Measurements from ENCODE around the gene UST. TPM values are rescaled to one million over a fixed set of nuclear protein-coding genes. Genes with fewer than 3 reads are reported as not detected.
"Not testable (repeated sequence)": the region's sequence is repeated elsewhere in the genome, so short reads cannot be mapped to it uniquely, and the experiment has no call there.

UST gene
- total and polyA plus RNA-seq, 7 experiments from 2014 or later: 0.35 to 2.6 (median 0.46) TPM; not detected in 2

DNA sequence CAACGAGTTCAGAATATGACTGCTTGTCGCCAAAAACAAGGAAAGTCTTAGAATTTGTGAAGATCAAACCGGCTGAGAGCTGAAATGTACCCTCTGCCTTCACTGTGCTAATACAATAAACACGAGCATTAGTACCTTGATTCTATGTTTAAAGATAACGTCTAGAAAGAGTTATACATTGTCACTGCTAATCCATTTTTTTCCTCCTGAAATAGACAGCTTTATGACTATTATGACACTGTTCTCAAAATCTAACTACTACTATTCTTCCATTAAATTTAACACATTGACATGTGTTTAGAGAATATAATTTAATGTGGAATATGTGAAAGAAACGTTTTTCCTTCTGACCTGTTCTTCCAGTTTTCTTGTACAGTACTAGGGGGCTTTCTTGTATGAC is 204.8 kb downstream of the UST start:
- intact Hi-C loops (cut with micrococcal nuclease): no loop called here
- Histone ChIP-seq H3K27ac (ENCODE audit: low read depth, low read length) (no peak overlapping the region), H3K27me3 (ENCODE audit: control insufficient read depth in 2 of 2, insufficient read depth in 2 of 2, low read length in 2 of 2) (no peaks in the 10 kb centered on the region), H3K36me3 (ENCODE audit: control insufficient read depth in 2 of 3, insufficient read depth in 3 of 3, low read length in 3 of 3) (no peaks in the 10 kb centered on the region), H3K9me3 (ENCODE audit: control insufficient read depth in 2 of 3, low read length in 3 of 3) (no peaks in the 10 kb centered on the region), H3K4me3 (ENCODE audit: low read length) (no peak overlapping the region), H3K4me1 (ENCODE audit: control insufficient read depth in 2 of 2, insufficient read depth in 2 of 2, low read length in 2 of 2) (no peaks in the 10 kb centered on the region)
- DNase-seq (no peak), ATAC-seq (no peak)
- peaks cover 0 to 5% (median 0%) of the 10 kb centered on the region in 7 donors for H3K4me1 Mint-ChIP-seq
- H3K4me3 Mint-ChIP-seq: no peak overlapping the region
- H3K27me3 Mint-ChIP-seq: peaks cover 5 to 28% (median 13%) of the 10 kb centered on the region in 5 donors
- no peaks in the 10 kb centered on the region for H3K36me3 Mint-ChIP-seq
- H3K27ac Mint-ChIP-seq: no peak overlapping the region
- ChIA-PET POLR2A (no interaction called here), CTCF (no interaction called here)
- H3K9me3 Mint-ChIP-seq: no peaks in the 10 kb centered on the region

- H3K27ac ChIP-seq (ENCODE audit: low read depth, low read length): no peak overlapping the region
- no peaks in the 10 kb centered on the region for H3K9me3 ChIP-seq (ENCODE audit: control insufficient read depth in 2 of 3, low read length in 3 of 3)
- Mint-ChIP-seq H3K4me1 (peaks cover 0 to 5% (median 0%) of the 10 kb centered on the region in 7 donors), H3K27me3 (peaks cover 5 to 30% (median 13%) of the 10 kb centered on the region in 5 donors), H3K36me3 (no peaks in the 10 kb centered on the region), H3K9me3 (no peaks in the 10 kb centered on the region), H3K4me3 (no peak overlapping the region), H3K27ac (no peak overlapping the region)
- intact Hi-C loops (cut with micrococcal nuclease): no loop called here
- H3K4me1 ChIP-seq (ENCODE audit: control insufficient read depth in 2 of 2, insufficient read depth in 2 of 2, low read length in 2 of 2): no peaks in the 10 kb centered on the region
- H3K4me3 ChIP-seq (ENCODE audit: low read length): no peak overlapping the region
- POLR2A ChIA-PET: no interaction called here
- CTCF ChIA-PET: no interaction called here
- ATAC-seq (no peak), DNase-seq (no peak)
- H3K27me3 ChIP-seq (ENCODE audit: control insufficient read depth in 2 of 2, insufficient read depth in 2 of 2, low read length in 2 of 2): no peaks in the 10 kb centered on the region
- H3K36me3 ChIP-seq (ENCODE audit: control insufficient read depth in 2 of 3, insufficient read depth in 3 of 3, low read length in 3 of 3): no peaks in the 10 kb centered on the region
These were observed 205.6 kb downstream of the UST start for GRCh38 chr6:148952147-148953035.

- ChIA-PET CTCF (no interaction called here), POLR2A (no interaction called here)
- Histone ChIP-seq H3K36me3 (ENCODE audit: control insufficient read depth in 2 of 3, insufficient read depth in 3 of 3, low read length in 3 of 3) (no peaks in the 10 kb centered on the region), H3K4me1 (ENCODE audit: control insufficient read depth in 2 of 2, insufficient read depth in 2 of 2, low read length in 2 of 2) (no peaks in the 10 kb centered on the region), H3K9me3 (ENCODE audit: control insufficient read depth in 2 of 3, low read length in 3 of 3) (no peaks in the 10 kb centered on the region), H3K4me3 (ENCODE audit: low read length) (no peak overlapping the region), H3K27ac (ENCODE audit: low read depth, low read length) (no peak overlapping the region), H3K27me3 (ENCODE audit: control insufficient read depth in 2 of 2, insufficient read depth in 2 of 2, low read length in 2 of 2) (no peaks in the 10 kb centered on the region)
- Mint-ChIP-seq H3K27me3 (peaks cover 5 to 28% (median 13%) of the 10 kb centered on the region in 5 donors), H3K9me3 (no peaks in the 10 kb centered on the region), H3K4me3 (no peak overlapping the region), H3K4me1 (no peaks in the 10 kb centered on the region), H3K36me3 (no peaks in the 10 kb centered on the region), H3K27ac (no peak overlapping the region)
- ATAC-seq (no peak), DNase-seq (no peak)
- intact Hi-C loops (cut with micrococcal nuclease): no loop called here
These were observed 207.6 kb downstream of the UST start for GRCh38 chr6:148954461-148954860.

DNA sequence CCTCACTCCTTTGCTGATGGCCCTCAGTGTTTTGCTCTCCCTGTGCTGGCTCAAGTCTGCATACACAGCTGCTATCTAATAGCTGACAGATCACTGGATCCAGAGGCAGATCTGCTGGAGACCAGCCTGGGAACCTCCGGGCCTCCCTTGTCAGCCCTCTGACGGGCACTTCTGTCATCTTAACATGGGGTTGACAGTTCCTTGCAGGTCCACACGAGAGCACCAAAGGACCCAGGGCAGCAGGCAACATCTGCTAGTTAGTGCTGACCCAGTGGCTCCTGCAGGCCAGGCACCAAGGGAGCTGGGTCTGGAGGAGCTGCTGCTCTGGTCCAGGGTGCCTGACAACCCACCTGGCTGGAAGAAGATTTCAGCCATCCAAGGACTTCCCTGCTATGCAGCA is 208.1 kb downstream of the UST start:
- Histone ChIP-seq H3K27me3 (ENCODE audit: control insufficient read depth in 2 of 2, insufficient read depth in 2 of 2, low read length in 2 of 2) (no peaks in the 10 kb centered on the region), H3K4me1 (ENCODE audit: control insufficient read depth in 2 of 2, insufficient read depth in 2 of 2, low read length in 2 of 2) (no peaks in the 10 kb centered on the region), H3K9me3 (ENCODE audit: control insufficient read depth in 2 of 3, low read length in 3 of 3) (no peaks in the 10 kb centered on the region), H3K4me3 (ENCODE audit: low read length) (no peak overlapping the region), H3K36me3 (ENCODE audit: control insufficient read depth in 2 of 3, insufficient read depth in 3 of 3, low read length in 3 of 3) (no peaks in the 10 kb centered on the region), H3K27ac (ENCODE audit: low read depth, low read length) (no peak overlapping the region)
- POLR2A ChIA-PET: no interaction called here
- Mint-ChIP-seq H3K36me3 (no peaks in the 10 kb centered on the region), H3K27me3 (peaks cover 5 to 26% (median 13%) of the 10 kb centered on the region in 5 donors), H3K9me3 (no peaks in the 10 kb centered on the region), H3K4me3 (no peak overlapping the region), H3K27ac (no peak overlapping the region), H3K4me1 (no peaks in the 10 kb centered on the region)
- DNase-seq (no peak), ATAC-seq (no peak)
- CTCF ChIA-PET: no interaction called here
- intact Hi-C loops (cut with micrococcal nuclease): no loop called here

GRCh38 chr6:148955441-148955840 is 208.6 kb downstream of the UST start:
- H3K9me3 Mint-ChIP-seq: no peaks in the 10 kb centered on the region
- intact Hi-C loops (cut with micrococcal nuclease): no loop called here

GRCh38 chr6:148956163-148956562 is 209.3 kb downstream of the UST start:
- intact Hi-C loops (cut with micrococcal nuclease); DNase-seq; CTCF ChIA-PET: not testable (repeated sequence)

More at GRCh38 chr6:148955441-148955840, 208.6 kb downstream of the UST start:
- H3K4me1 Mint-ChIP-seq: no peaks in the 10 kb centered on the region
- Histone ChIP-seq H3K27ac (ENCODE audit: low read depth, low read length) (no peak overlapping the region), H3K9me3 (ENCODE audit: control insufficient read depth in 2 of 3, low read length in 3 of 3) (no peaks in the 10 kb centered on the region), H3K4me3 (ENCODE audit: low read length) (no peak overlapping the region), H3K27me3 (ENCODE audit: control insufficient read depth in 2 of 2, insufficient read depth in 2 of 2, low read length in 2 of 2) (no peaks in the 10 kb centered on the region), H3K36me3 (ENCODE audit: control insufficient read depth in 2 of 3, insufficient read depth in 3 of 3, low read length in 3 of 3) (no peaks in the 10 kb centered on the region), H3K4me1 (ENCODE audit: control insufficient read depth in 2 of 2, insufficient read depth in 2 of 2, low read length in 2 of 2) (no peaks in the 10 kb centered on the region)
- no peaks in the 10 kb centered on the region for H3K36me3 Mint-ChIP-seq
- no peak for ATAC-seq
- ChIA-PET CTCF (no interaction called here), POLR2A (no interaction called here)
- H3K4me3 Mint-ChIP-seq: no peak overlapping the region
- no peak overlapping the region for H3K27ac Mint-ChIP-seq
- peaks cover 2 to 23% (median 10%) of the 10 kb centered on the region in 5 donors for H3K27me3 Mint-ChIP-seq
- DNase-seq: no peak

DNA sequence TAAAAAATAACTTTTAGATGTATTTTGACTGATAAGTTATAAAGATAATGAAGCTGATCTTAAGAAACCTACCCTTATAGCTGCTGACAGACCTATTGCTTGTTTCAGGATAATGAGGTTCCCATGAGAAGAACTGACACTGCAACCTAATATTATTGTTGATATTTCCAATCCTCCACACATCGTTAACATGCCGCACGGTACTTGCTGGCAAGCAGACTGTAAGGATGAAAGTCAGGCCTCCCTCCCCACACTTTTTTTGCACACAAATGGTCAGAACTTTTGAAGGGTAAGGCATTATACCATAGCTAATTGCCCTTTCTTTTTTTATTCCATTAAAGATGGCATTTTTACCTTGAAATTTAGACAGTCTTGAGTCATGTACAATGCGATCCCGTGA is 210.9 kb downstream of the UST start:
- no peaks in the 10 kb centered on the region for H3K36me3 ChIP-seq (ENCODE audit: control insufficient read depth in 2 of 3, insufficient read depth in 3 of 3, low read length in 3 of 3)
- H3K9me3 ChIP-seq (ENCODE audit: control insufficient read depth in 2 of 3, low read length in 3 of 3): no peaks in the 10 kb centered on the region
- intact Hi-C loops (cut with micrococcal nuclease): no loop called here
- no peaks in the 10 kb centered on the region for H3K27me3 ChIP-seq (ENCODE audit: control insufficient read depth in 2 of 2, insufficient read depth in 2 of 2, low read length in 2 of 2)
- no peaks in the 10 kb centered on the region for H3K36me3 Mint-ChIP-seq
- H3K9me3 Mint-ChIP-seq: no peaks in the 10 kb centered on the region
- H3K27ac ChIP-seq (ENCODE audit: low read depth, low read length): no peak overlapping the region
- H3K27ac Mint-ChIP-seq: no peak overlapping the region
- ATAC-seq: no peak
- ChIA-PET CTCF (no interaction called here), POLR2A (interaction anchor here (0.8 kb wide), 1 partner anchor 205 kb away, joined by 3 read pairs; no protein-coding TSS in a partner anchor)
- H3K4me1 ChIP-seq (ENCODE audit: control insufficient read depth in 2 of 2, insufficient read depth in 2 of 2, low read length in 2 of 2): no peaks in the 10 kb centered on the region
- H3K27me3 Mint-ChIP-seq: peaks cover 0 to 14% (median 0%) of the 10 kb centered on the region in 5 donors
- H3K4me3 ChIP-seq (ENCODE audit: low read length): no peak overlapping the region
- H3K4me3 Mint-ChIP-seq: no peak overlapping the region
- no peaks in the 10 kb centered on the region for H3K4me1 Mint-ChIP-seq
- no peak for DNase-seq

More at GRCh38 chr6:148956163-148956562, 209.3 kb downstream of the UST start:
- H3K36me3 ChIP-seq (ENCODE audit: control insufficient read depth in 2 of 3, insufficient read depth in 3 of 3, low read length in 3 of 3); H3K9me3 ChIP-seq (ENCODE audit: control insufficient read depth in 2 of 3, low read length in 3 of 3); H3K4me1 ChIP-seq (ENCODE audit: control insufficient read depth in 2 of 2, insufficient read depth in 2 of 2, low read length in 2 of 2); H3K36me3 Mint-ChIP-seq; H3K27ac Mint-ChIP-seq; H3K27ac ChIP-seq (ENCODE audit: low read depth, low read length); POLR2A ChIA-PET; H3K4me3 Mint-ChIP-seq; ATAC-seq; H3K4me3 ChIP-seq (ENCODE audit: low read length); H3K4me1 Mint-ChIP-seq; H3K27me3 ChIP-seq (ENCODE audit: control insufficient read depth in 2 of 2, insufficient read depth in 2 of 2, low read length in 2 of 2); H3K9me3 Mint-ChIP-seq: not testable (repeated sequence)
- peaks cover 0 to 16% (median 2%) of the 10 kb centered on the region in 5 donors for H3K27me3 Mint-ChIP-seq
